ENCODE results near the gene CNKSR3. TPM values are rescaled to one million over a fixed set of nuclear protein-coding genes. Genes with fewer than 3 reads are reported as not detected.

CNKSR3 gene
- 10 to 100 TPM; 10.5 to 13.4 TPM for total RNA-seq
- polyA plus RNA-seq (ENCODE audit: insufficient read length in 6 of 6) = 10 to 100 TPM; 26.9 to 33.2 (median 31.0) TPM
- long read RNA-seq, donor 1, full-length matches to known transcripts = 2 of 2 reads
- long read RNA-seq, donor 1, partial matches to known transcripts = 0 of 2 reads
- long read RNA-seq, donor 1, other reads (novel, unspliced or antisense) = 0 of 2 reads
- long read RNA-seq, donor 2, full-length matches to known transcripts = 5 of 5 reads
- long read RNA-seq, donor 2, partial matches to known transcripts = 0 of 5 reads
- long read RNA-seq, donor 2, other reads (novel, unspliced or antisense) = 0 of 5 reads
- long read RNA-seq, donor 3, full-length matches to known transcripts = 2 of 2 reads
- long read RNA-seq, donor 3, partial matches to known transcripts = 0 of 2 reads
- long read RNA-seq, donor 3, other reads (novel, unspliced or antisense) = 0 of 2 reads
- long read RNA-seq, donor 4 = 0 reads
- long read RNA-seq, donor 5, full-length matches to known transcripts = 4 of 4 reads
- long read RNA-seq, donor 5, partial matches to known transcripts = 0 of 4 reads
- long read RNA-seq, donor 5, other reads (novel, unspliced or antisense) = 0 of 4 reads
- long read RNA-seq, donor 6, full-length matches to known transcripts = 3 of 3 reads
- long read RNA-seq, donor 6, partial matches to known transcripts = 0 of 3 reads
- long read RNA-seq, donor 6, other reads (novel, unspliced or antisense) = 0 of 3 reads
- long read RNA-seq, donor 7, full-length matches to known transcripts = 2 of 2 reads
- long read RNA-seq, donor 7, partial matches to known transcripts = 0 of 2 reads
- long read RNA-seq, donor 7, other reads (novel, unspliced or antisense) = 0 of 2 reads
- long read RNA-seq, donor 8, full-length matches to known transcripts = 1 of 1 reads
- long read RNA-seq, donor 8, partial matches to known transcripts = 0 of 1 reads
- long read RNA-seq, donor 8, other reads (novel, unspliced or antisense) = 0 of 1 reads
- long read RNA-seq, donor 9 = 0 reads
- long read RNA-seq, donor 10 = 0 reads
- long read RNA-seq, donor 11, full-length matches to known transcripts = 3 of 3 reads
- long read RNA-seq, donor 11, partial matches to known transcripts = 0 of 3 reads
- long read RNA-seq, donor 11, other reads (novel, unspliced or antisense) = 0 of 3 reads
- long read RNA-seq, donor 12, full-length matches to known transcripts = 3 of 3 reads
- long read RNA-seq, donor 12, partial matches to known transcripts = 0 of 3 reads
- long read RNA-seq, donor 12, other reads (novel, unspliced or antisense) = 0 of 3 reads

- H3K4me1 ChIP-seq = peaks cover 0 to 37% of the 10 kb centered on the region in 2 donors
- peak within 1 kb of the TSS; percentile 86 to 93 for H3K27ac ChIP-seq
- H3K27me3 ChIP-seq = peaks cover 0 to 31% of the 10 kb centered on the region in 2 donors
- no peaks in the 10 kb centered on the region for H3K9me3 ChIP-seq
- TF ChIP-seq CTCF (IDR thresholded peaks at IDR 0.05) = no peak
- H3K4me3 ChIP-seq = peak within 1 kb of the TSS; percentile 68 to 72
- intact Hi-C loops (cut with DNase I) = no loop called here
- ATAC-seq (peak; percentile 86), DNase-seq (peak; percentile 90 to 99 (median 94))
- no peaks in the 10 kb centered on the region for H3K36me3 ChIP-seq
These were observed at the start of gene CNKSR3 for GRCh38 chr6:154510144-154510905. CNKSR3 (minus strand) TSS chr6:154510685; CDS start chr6:154510114, 571 bp downstream.

GRCh38 chr6:154558984-154559383 lies 48.5 kb upstream of the CNKSR3 start:
- intact Hi-C loops (cut with DNase I) = no loop called here
- ATAC-seq (no peak), DNase-seq (no peak)
- Histone ChIP-seq H3K4me3 (no peak overlapping the region), H3K27ac (no peak overlapping the region), H3K9me3 (no peaks in the 10 kb centered on the region), H3K4me1 (no peaks in the 10 kb centered on the region), H3K27me3 (no peaks in the 10 kb centered on the region), H3K36me3 (no peaks in the 10 kb centered on the region)
- no peak for TF ChIP-seq CTCF (IDR thresholded peaks at IDR 0.05)

GRCh38 chr6:154558513-154558912 lies 48.0 kb upstream of the CNKSR3 start:
- intact Hi-C loops (cut with DNase I) = no loop called here
- Histone ChIP-seq H3K27ac (no peak overlapping the region), H3K9me3 (no peaks in the 10 kb centered on the region), H3K4me3 (no peak overlapping the region), H3K27me3 (no peaks in the 10 kb centered on the region), H3K36me3 (no peaks in the 10 kb centered on the region), H3K4me1 (no peaks in the 10 kb centered on the region)
- no peak for ATAC-seq
- no peak for DNase-seq
- no peak for TF ChIP-seq CTCF (IDR thresholded peaks at IDR 0.05)

- no peak for DNase-seq
These were observed 44.7 kb upstream of the CNKSR3 start for GRCh38 chr6:154555073-154555677.

More at GRCh38 chr6:154555073-154555677, 44.7 kb upstream of the CNKSR3 start:
- Histone ChIP-seq H3K9me3 (no peaks in the 10 kb centered on the region), H3K27me3 (no peaks in the 10 kb centered on the region), H3K4me1 (no peaks in the 10 kb centered on the region), H3K27ac (no peak overlapping the region), H3K4me3 (no peak overlapping the region), H3K36me3 (no peaks in the 10 kb centered on the region)
- intact Hi-C loops (cut with DNase I) = no loop called here
- no peak for TF ChIP-seq CTCF (IDR thresholded peaks at IDR 0.05)
- ATAC-seq = peak; percentile 62
